Lung (tissue), 12 donors: ENCODE results near the gene STAB1. TPM values are rescaled to one million over a fixed set of nuclear protein-coding genes. Genes with fewer than 3 reads are reported as not detected.

Experiments used
- ATAC-seq: fragments of 200-7000 bp; cut with Tn5 transposase; one replicate; pipeline ENCODE4 v1.9.1; 2020; ENCODE audit warnings: moderate number of reproducible peaks; ENCODE audit not compliant: insufficient read depth, low FRiP score
- DNase-seq, 3 donors: peaks; one replicate each; pipeline ENCODE4 v3.0.0-alpha.2; 2013 to 2017
- H3K27ac ChIP-seq, 2 donors: one replicate each; pipeline ENCODE4 v1.5.1; 2013; ENCODE audit warnings: mild to moderate bottlenecking in 2 of 2, moderate library complexity in 2 of 2, control low read depth in 1 of 2, inconsistent platforms in 1 of 2, low read depth in 1 of 2, low read length in 1 of 2
- H3K27me3 ChIP-seq, 3 donors: one replicate each; pipeline ENCODE4 v1.5.1; 2013; ENCODE audit warnings: low read length in 2 of 3; ENCODE audit not compliant: control insufficient read depth in 3 of 3, insufficient read depth in 3 of 3
- H3K36me3 ChIP-seq, 4 donors: one replicate each; pipeline ENCODE4 v1.5.1; 2013; ENCODE audit warnings: low read length in 4 of 4, mild to moderate bottlenecking in 1 of 4, moderate library complexity in 1 of 4; ENCODE audit not compliant: control insufficient read depth in 4 of 4, insufficient read depth in 4 of 4
- H3K4me1 ChIP-seq, 5 donors: one replicate each; pipeline ENCODE4 v1.5.1; 2013; ENCODE audit warnings: low read length in 5 of 5, mild to moderate bottlenecking in 2 of 5, moderate library complexity in 1 of 5; ENCODE audit not compliant: control insufficient read depth in 5 of 5, insufficient read depth in 5 of 5
- H3K4me3 ChIP-seq: one replicate; pipeline ENCODE4 v1.5.1; 2013; ENCODE audit warnings: mild to moderate bottlenecking, control low read depth, moderate library complexity
- H3K9ac ChIP-seq, 2 donors: one replicate each; pipeline ENCODE4 v1.5.1; 2013; ENCODE audit warnings: low read length in 2 of 2, control low read depth in 1 of 2; ENCODE audit not compliant: insufficient read depth in 1 of 2
- H3K9me3 ChIP-seq, 4 donors: one replicate each; pipeline ENCODE4 v1.5.1; 2013; ENCODE audit warnings: low read length in 3 of 4, mild to moderate bottlenecking in 1 of 4, moderate library complexity in 1 of 4; ENCODE audit not compliant: control insufficient read depth in 4 of 4, insufficient read depth in 3 of 4
- WGBS, 2 donors: extraction: QIAGEN DNeasy Blood & Tissue Kit; methylation state at CpG; one replicate each; pipeline ENCODE4 v1.1.7; 2013; 5-methylcytosine and 5-hydroxymethylcytosine counted together
- polyA plus RNA-seq, 2 donors: library from polyadenylated mRNA; stranded (reverse); fragments of 200-250 nt; gene quantifications; one replicate each; pipeline ENCODE4 v1.2.1, GENCODE V29; 2013
- total RNA-seq, 2 donors: library from RNA; depleted of rRNA in 1 of 2; stranded (reverse); fragments of >200 nt in 1 of 2; gene quantifications; one replicate each; pipeline ENCODE4 v1.2.1, GENCODE V29; 2014 to 2021
- TF ChIP-seq, protein P1 (sequence below): IDR thresholded peaks from 2 replicates; pipeline ENCODE4 v1.5.1; 2012; ENCODE audit warnings: mild to moderate bottlenecking; ENCODE audit errors: control extremely low read depth, extremely low read depth
- donor health status: control.
- donor health status: control.
- donor health status: Bipolar disorder and iron deficiency.
- donor health status: healthy.
- donor health status: DM: yes; HTN: yes; CAD: no.

The STAB1 gene
- total and polyA plus RNA-seq, 4 donors = 53.1 to 220 (median 193) TPM

DNA sequence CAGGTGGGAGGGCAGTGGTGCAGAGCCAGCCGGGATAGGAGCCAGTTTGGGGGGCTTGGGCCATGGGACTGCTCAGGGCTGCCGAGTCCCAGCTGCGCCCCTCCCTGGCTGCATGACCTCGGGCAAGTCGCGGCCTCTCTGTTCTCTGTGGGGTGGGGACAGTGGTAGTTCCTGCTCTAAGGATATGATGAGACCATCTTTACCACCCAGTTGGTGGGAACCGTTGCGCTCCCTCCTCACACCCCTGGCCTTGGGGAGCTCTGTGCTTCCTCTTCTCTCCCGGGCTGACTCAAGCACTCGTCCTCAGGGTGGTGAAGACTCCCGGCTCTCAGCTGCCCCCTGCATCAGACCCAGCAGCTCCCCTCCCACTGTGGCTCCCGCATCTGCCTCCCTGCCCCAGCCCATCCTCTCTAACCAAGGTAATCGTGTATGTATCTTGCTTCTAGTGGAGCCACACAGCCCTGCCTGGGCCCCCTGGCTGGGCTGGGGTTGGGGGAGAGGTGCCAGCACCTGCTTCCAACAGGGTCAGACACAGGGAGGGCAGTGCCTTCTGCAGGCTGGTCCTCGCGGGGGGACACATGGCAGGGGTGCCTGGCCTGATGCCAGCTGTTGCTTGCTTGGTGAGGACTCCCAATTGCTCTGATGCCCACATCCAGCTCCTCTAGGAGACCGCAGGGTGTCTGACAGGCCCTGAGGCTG is 15.1 kb upstream of the STAB1 start:
- no peaks in the 10 kb centered on the region for H3K9me3 ChIP-seq
- H3K27me3 ChIP-seq = no peaks in the 10 kb centered on the region
- H3K36me3 ChIP-seq = peaks cover 26 to 77% (median 60%) of the 10 kb centered on the region in 4 donors
- H3K4me3 ChIP-seq = no peak overlapping the region
- TF ChIP-seq, protein P1, sequence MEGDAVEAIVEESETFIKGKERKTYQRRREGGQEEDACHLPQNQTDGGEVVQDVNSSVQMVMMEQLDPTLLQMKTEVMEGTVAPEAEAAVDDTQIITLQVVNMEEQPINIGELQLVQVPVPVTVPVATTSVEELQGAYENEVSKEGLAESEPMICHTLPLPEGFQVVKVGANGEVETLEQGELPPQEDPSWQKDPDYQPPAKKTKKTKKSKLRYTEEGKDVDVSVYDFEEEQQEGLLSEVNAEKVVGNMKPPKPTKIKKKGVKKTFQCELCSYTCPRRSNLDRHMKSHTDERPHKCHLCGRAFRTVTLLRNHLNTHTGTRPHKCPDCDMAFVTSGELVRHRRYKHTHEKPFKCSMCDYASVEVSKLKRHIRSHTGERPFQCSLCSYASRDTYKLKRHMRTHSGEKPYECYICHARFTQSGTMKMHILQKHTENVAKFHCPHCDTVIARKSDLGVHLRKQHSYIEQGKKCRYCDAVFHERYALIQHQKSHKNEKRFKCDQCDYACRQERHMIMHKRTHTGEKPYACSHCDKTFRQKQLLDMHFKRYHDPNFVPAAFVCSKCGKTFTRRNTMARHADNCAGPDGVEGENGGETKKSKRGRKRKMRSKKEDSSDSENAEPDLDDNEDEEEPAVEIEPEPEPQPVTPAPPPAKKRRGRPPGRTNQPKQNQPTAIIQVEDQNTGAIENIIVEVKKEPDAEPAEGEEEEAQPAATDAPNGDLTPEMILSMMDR = no peak
- no peak overlapping the region for H3K9ac ChIP-seq
- H3K27ac ChIP-seq = no peak overlapping the region
- H3K4me1 ChIP-seq = peaks cover 0 to 18% (median 5%) of the 10 kb centered on the region in 5 donors
- WGBS, 2 donors = 81 to 82% methylated on average over 16 of the region's 16 CpGs
- no peak for ATAC-seq
- DNase-seq = no peak

DNA sequence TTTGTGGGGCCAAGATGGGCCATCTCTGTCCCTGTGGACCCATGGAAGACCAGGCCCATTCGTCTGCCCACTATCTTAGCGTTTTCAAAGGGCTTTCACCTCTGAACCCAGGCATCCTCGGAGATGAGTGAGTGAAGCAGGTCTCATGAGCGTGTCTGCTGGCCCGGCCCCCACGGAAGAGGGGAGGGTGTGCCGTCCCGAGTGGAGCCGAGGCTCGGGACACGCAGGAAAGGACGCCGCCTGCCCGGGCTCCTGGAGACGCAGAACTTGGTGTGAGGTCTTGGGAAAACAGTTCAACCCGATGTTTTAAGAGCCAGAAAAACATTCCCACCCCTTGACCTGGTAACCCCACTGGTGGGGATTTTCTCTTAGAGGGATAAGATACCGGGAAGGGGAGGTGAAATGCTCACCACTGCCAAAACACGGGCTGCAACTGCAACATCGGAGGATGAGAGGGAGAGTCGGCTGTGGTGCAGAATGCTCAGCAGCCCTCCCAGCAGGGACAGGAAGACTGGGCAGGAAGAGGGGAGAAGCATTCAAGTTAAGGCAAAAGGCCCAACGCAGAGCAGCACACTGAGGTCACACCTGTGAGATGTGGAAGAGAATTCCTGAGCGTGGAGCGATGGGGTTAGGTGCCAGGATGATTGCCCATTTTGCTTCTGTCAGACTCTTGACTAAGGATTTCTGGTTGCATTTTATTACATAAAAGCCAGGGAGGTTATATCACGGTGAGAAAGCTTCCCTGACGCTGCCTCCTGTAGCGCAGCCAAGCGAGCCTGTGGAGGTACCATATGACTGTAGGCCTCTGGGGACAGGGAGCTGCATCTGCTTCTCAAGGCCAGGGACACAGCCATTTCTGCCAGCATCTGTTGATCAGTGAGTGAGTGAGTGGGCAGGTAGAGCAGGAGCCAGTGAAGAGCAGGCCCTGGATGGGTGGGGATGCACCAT is 14.1 kb upstream of the STAB1 start:
- H3K9ac ChIP-seq = no peak overlapping the region
- DNase-seq (no peak), ATAC-seq (no peak)
- WGBS, 2 donors = 86 to 94% methylated on average over 27 of the region's 27 CpGs
- H3K36me3 ChIP-seq = peaks cover 25 to 78% (median 57%) of the 10 kb centered on the region in 4 donors
- no peak overlapping the region for H3K4me3 ChIP-seq
- peaks cover 0 to 20% (median 5%) of the 10 kb centered on the region in 5 donors for H3K4me1 ChIP-seq
- TF ChIP-seq, protein P1 = no peak
- H3K27ac ChIP-seq = no peak overlapping the region
- no peaks in the 10 kb centered on the region for H3K9me3 ChIP-seq
- no peaks in the 10 kb centered on the region for H3K27me3 ChIP-seq

DNA sequence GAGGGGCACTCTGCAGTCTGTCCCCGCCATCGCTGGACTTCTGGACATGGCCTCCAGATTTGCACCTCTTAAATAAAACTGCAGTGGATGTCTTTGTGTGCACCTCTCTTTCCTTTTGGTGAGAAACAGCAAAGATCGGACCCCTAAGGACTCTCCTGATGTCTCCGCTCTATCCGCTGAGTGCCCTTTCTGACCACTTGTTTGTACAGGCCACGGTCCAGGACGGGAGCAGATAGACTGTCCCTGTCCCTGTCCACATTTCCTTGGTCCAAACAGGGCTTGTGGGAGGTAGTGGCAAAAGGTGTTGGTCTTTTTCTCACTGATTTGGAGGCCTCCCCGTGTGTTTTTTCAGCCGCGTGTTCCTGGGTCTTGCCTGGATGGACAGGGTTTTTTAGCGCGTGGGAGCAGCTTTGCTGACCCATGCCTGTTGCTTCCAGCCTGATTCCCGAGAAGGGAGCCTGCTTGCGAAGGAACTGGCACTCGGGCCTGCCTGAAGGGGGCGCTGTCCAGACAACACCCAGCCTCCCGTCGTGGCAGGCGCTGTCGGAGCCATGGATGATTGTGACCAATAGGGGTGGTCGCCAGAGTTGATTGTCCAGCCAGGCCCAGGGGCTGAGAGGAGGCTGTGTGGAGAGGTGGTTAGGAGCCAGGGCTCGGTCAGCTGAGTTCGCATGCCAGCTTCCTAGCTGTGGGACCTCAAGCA is 13.2 kb upstream of the STAB1 start:
- Histone ChIP-seq H3K4me1 (peaks cover 0 to 20% (median 5%) of the 10 kb centered on the region in 5 donors), H3K36me3 (peaks cover 25 to 80% (median 53%) of the 10 kb centered on the region in 4 donors), H3K9ac (no peak overlapping the region), H3K27me3 (no peaks in the 10 kb centered on the region), H3K27ac (no peak overlapping the region), H3K9me3 (no peaks in the 10 kb centered on the region), H3K4me3 (no peak overlapping the region)
- ATAC-seq (no peak), DNase-seq (peak in 1 of 3 donors; percentile 21)
- TF ChIP-seq, protein P1 = no peak
- 91 to 94% methylated on average over 23 of the region's 23 CpGs for WGBS, 2 donors
